ENCODE results near the gene CAPZB. TPM values are rescaled to one million over a fixed set of nuclear protein-coding genes. Genes with fewer than 3 reads are reported as not detected.

CAPZB gene
- total RNA-seq, 3 donors from 2014 or later (not counting 1 experiment from before 2014, with no cell fraction given): 369 to 393 (median 375) TPM

- Mint-ChIP-seq H3K27me3 (ENCODE audit: low read depth in 2 of 2) (no peaks in the 10 kb centered on the region), H3K4me1 (peaks cover 66 to 73% of the 10 kb centered on the region in 2 donors), H3K36me3 (no peaks in the 10 kb centered on the region), H3K9me3 (no peaks in the 10 kb centered on the region), H3K4me3 (peak overlapping the region; percentile 41), H3K27ac (peak overlapping the region; percentile 89 to 92)
- TF ChIP-seq CTCF (IDR thresholded peaks at IDR 0.05): no peak
- Histone ChIP-seq H3K4me3 (ENCODE audit: low read length) (no peak overlapping the region), H3K27me3 (ENCODE audit: control insufficient read depth, insufficient read depth, low read length) (no peaks in the 10 kb centered on the region), H3K9me3 (ENCODE audit: control insufficient read depth, insufficient read depth, low read length) (no peaks in the 10 kb centered on the region), H3K4me1 (ENCODE audit: control insufficient read depth, insufficient read depth, low read length) (peaks cover 92% of the 10 kb centered on the region), H3K27ac (ENCODE audit: low read length) (peak overlapping the region; percentile 4), H3K36me3 (ENCODE audit: control insufficient read depth, insufficient read depth, low read length) (peaks cover 7% of the 10 kb centered on the region)
- WGBS (ENCODE audit: insufficient coverage): 100% methylated on average over 2 of the region's 2 CpGs
- intact Hi-C loops (cut with micrococcal nuclease): no loop called here
- DNase-seq (no peak), ATAC-seq (no peak)
Observed at GRCh38 chr1:19465123-19465522, 20.2 kb downstream of the CAPZB start.

GRCh38 chr1:19464696-19465095 is 20.6 kb downstream of the CAPZB start:
- H3K4me1 Mint-ChIP-seq: peaks cover 66 to 73% of the 10 kb centered on the region in 2 donors
- no peak for ATAC-seq
- peaks cover 88% of the 10 kb centered on the region for H3K4me1 ChIP-seq (ENCODE audit: control insufficient read depth, insufficient read depth, low read length)
- H3K36me3 ChIP-seq (ENCODE audit: control insufficient read depth, insufficient read depth, low read length): peaks cover 5% of the 10 kb centered on the region
- no peak for TF ChIP-seq CTCF (IDR thresholded peaks at IDR 0.05)
- peak overlapping the region; percentile 89 to 92 for H3K27ac Mint-ChIP-seq
- no CpG with 5 or more reads among the region's 4 CpGs for WGBS (ENCODE audit: insufficient coverage)
- DNase-seq: no peak
- peak overlapping the region; percentile 41 for H3K4me3 Mint-ChIP-seq
- no peaks in the 10 kb centered on the region for H3K9me3 ChIP-seq (ENCODE audit: control insufficient read depth, insufficient read depth, low read length)
- H3K36me3 Mint-ChIP-seq: no peaks in the 10 kb centered on the region
- no peaks in the 10 kb centered on the region for H3K9me3 Mint-ChIP-seq
- H3K27ac ChIP-seq (ENCODE audit: low read length): no peak overlapping the region
- no peaks in the 10 kb centered on the region for H3K27me3 ChIP-seq (ENCODE audit: control insufficient read depth, insufficient read depth, low read length)
- intact Hi-C loops (cut with micrococcal nuclease): loop anchor here (5.0 kb wide), 1 partner anchor 72 kb away; no protein-coding TSS in a partner anchor
- no peaks in the 10 kb centered on the region for H3K27me3 Mint-ChIP-seq (ENCODE audit: low read depth in 2 of 2)
- no peak overlapping the region for H3K4me3 ChIP-seq (ENCODE audit: low read length)

- intact Hi-C loops (cut with micrococcal nuclease): loop anchor here (2.0 to 5.0 kb wide), 2 partner anchors 13 to 71 kb away; no protein-coding TSS in a partner anchor
- Histone ChIP-seq H3K27ac (ENCODE audit: low read length) (peak overlapping the region; percentile 85), H3K4me1 (ENCODE audit: control insufficient read depth, insufficient read depth, low read length) (peaks cover 87% of the 10 kb centered on the region), H3K9me3 (ENCODE audit: control insufficient read depth, insufficient read depth, low read length) (no peaks in the 10 kb centered on the region), H3K36me3 (ENCODE audit: control insufficient read depth, insufficient read depth, low read length) (peaks cover 5% of the 10 kb centered on the region), H3K4me3 (ENCODE audit: low read length) (no peak overlapping the region), H3K27me3 (ENCODE audit: control insufficient read depth, insufficient read depth, low read length) (no peaks in the 10 kb centered on the region)
- peaks cover 66 to 73% of the 10 kb centered on the region in 2 donors for H3K4me1 Mint-ChIP-seq
- no peak for TF ChIP-seq CTCF (IDR thresholded peaks at IDR 0.05)
- ATAC-seq: no peak
- no peak for DNase-seq
- H3K36me3 Mint-ChIP-seq: no peaks in the 10 kb centered on the region
- no peaks in the 10 kb centered on the region for H3K27me3 Mint-ChIP-seq (ENCODE audit: low read depth in 2 of 2)
- peak overlapping the region; percentile 91 for H3K4me3 Mint-ChIP-seq
- no peaks in the 10 kb centered on the region for H3K9me3 Mint-ChIP-seq
- H3K27ac Mint-ChIP-seq: peak overlapping the region; percentile 89 to 92
Observed at GRCh38 chr1:19463504-19463803, 21.9 kb downstream of the CAPZB start.
